CD4-positive, alpha-beta memory T cell (primary cell): ENCODE results near the gene PSMC3IP. TPM values are rescaled to one million over a fixed set of nuclear protein-coding genes. Genes with fewer than 3 reads are reported as not detected.
"Not testable (repeated sequence)": the region's sequence is repeated elsewhere in the genome, so short reads cannot be mapped to it uniquely, and the experiment has no call there.

Experiments used
- CTCF ChIA-PET: fragments of 350-600 bp; sonication (Branson Sonifier 250); formaldehyde crosslinking; loops from one replicate; lab custom pipeline; 2021; ENCODE audit warnings: inconsistent platforms; ENCODE audit not compliant: partially characterized antibody; lab: Charles Lee
- POLR2A ChIA-PET: fragments of 350-600 bp; sonication (Branson Sonifier 250); formaldehyde crosslinking; loops from one replicate; lab custom pipeline; 2021; ENCODE audit not compliant: partially characterized antibody; lab: Charles Lee
- DNase-seq, 5 donors: peaks; one replicate each; pipeline versions ENCODE4 v3.0.0 to v3.0.0-alpha.2; 2020 to 2022; ENCODE audit warnings: mixed read lengths in 1 of 5
- H3K27ac ChIP-seq: one replicate; pipeline ENCODE4 v1.7.0; 2013; ENCODE audit warnings: low read depth, low read length
- H3K27me3 ChIP-seq: 2 replicates; pipeline ENCODE4 v1.7.0; 2013; ENCODE audit warnings: mild to moderate bottlenecking, low read length, moderate library complexity; ENCODE audit not compliant: insufficient read depth
- H3K36me3 ChIP-seq: 2 replicates; pipeline ENCODE4 v1.7.0; 2013; ENCODE audit warnings: mild to moderate bottlenecking, low read length, moderate library complexity; ENCODE audit not compliant: insufficient read depth
- H3K4me1 ChIP-seq: 2 replicates; pipeline ENCODE4 v1.7.0; 2013; ENCODE audit warnings: mild to moderate bottlenecking, low read length, moderate library complexity; ENCODE audit not compliant: insufficient read depth
- H3K4me3 ChIP-seq, 2 donors: one replicate each; pipeline ENCODE4 v1.7.0; 2013; ENCODE audit warnings: low read length in 2 of 2, mild to moderate bottlenecking in 1 of 2
- H3K9me3 ChIP-seq, 2 donors: one replicate each; pipeline ENCODE4 v1.7.0; 2013; ENCODE audit warnings: low read length in 2 of 2, control low read depth in 1 of 2; ENCODE audit not compliant: control insufficient read depth in 1 of 2
- H3K27ac Mint-ChIP-seq, 7 donors: one replicate each; pipeline ENCODE4 v1.8.0; 2020 to 2021; ENCODE audit warnings: mixed read lengths in 7 of 7, mild to moderate bottlenecking in 6 of 7, inconsistent platforms in 3 of 7, moderate library complexity in 3 of 7
- H3K27me3 Mint-ChIP-seq, 2 donors: one replicate each; pipeline ENCODE4 v1.8.0; 2020 to 2021; ENCODE audit warnings: mixed read lengths in 2 of 2
- H3K36me3 Mint-ChIP-seq, 2 donors: one replicate each; pipeline ENCODE4 v1.8.0; 2020 to 2021; ENCODE audit warnings: mixed read lengths in 2 of 2, inconsistent platforms in 1 of 2, mild to moderate bottlenecking in 1 of 2
- H3K4me1 Mint-ChIP-seq, 4 donors: one replicate each; pipeline ENCODE4 v1.8.0; 2020 to 2021; ENCODE audit warnings: mixed read lengths in 4 of 4, mild to moderate bottlenecking in 1 of 4
- H3K4me3 Mint-ChIP-seq, 8 donors: one replicate each; pipeline ENCODE4 v1.8.0; 2020 to 2021; ENCODE audit warnings: mixed read lengths in 8 of 8, mild to moderate bottlenecking in 7 of 8, moderate library complexity in 6 of 8, inconsistent platforms in 3 of 8
- H3K9me3 Mint-ChIP-seq, 8 donors: one replicate each; pipeline ENCODE4 v1.8.0; 2020 to 2021; ENCODE audit warnings: mixed read lengths in 8 of 8, mild to moderate bottlenecking in 5 of 8, inconsistent platforms in 3 of 8, moderate library complexity in 1 of 8
- intact Hi-C: fragments of 100-400 bp; cut with micrococcal nuclease; formaldehyde crosslinking; loops from one replicate; pipeline ENCODE4 v1.15.1; 2023
- polyA plus RNA-seq, 2 donors: library from polyadenylated mRNA; unstranded; fragments of 300-500 nt; fragmentation: Illumina TruSeq; gene quantifications; one replicate each; pipeline ENCODE4 v1.2.3, GENCODE V29; 2021
- total RNA-seq, 2 experiments: library from RNA; stranded (reverse); gene quantifications; one replicate each; pipeline ENCODE4 v1.2.3, GENCODE V29; 2021

Gene PSMC3IP
- total and polyA plus RNA-seq, 4 experiments from 2014 or later, result 0.93 to 4.5 (median 2.6) TPM

GRCh38 chr17:42562388-42563142 is 15.0 kb downstream of the PSMC3IP start:
- Mint-ChIP-seq H3K27ac (peak overlapping the region; percentile 91 to 98 (median 96)), H3K9me3 (peaks cover 0 to 2% (median 0%) of the 10 kb centered on the region in 8 donors), H3K4me3 (peak overlapping the region; percentile 90 to 95 (median 92)), H3K27me3 (no peaks in the 10 kb centered on the region), H3K36me3 (peaks cover 0 to 28% of the 10 kb centered on the region in 2 donors), H3K4me1 (peaks cover 13 to 50% (median 36%) of the 10 kb centered on the region in 4 donors)
- peak overlapping the region; percentile 62 to 93 for H3K4me3 ChIP-seq
- ChIA-PET POLR2A (interaction anchor here (0.5 to 1.3 kb wide), 4 partner anchors 8 to 46 kb away, joined by 3 to 7 read pairs (median 4); partner anchors contain the start of genes NAGLU, PSMC3IP and RETREG3), CTCF (interaction anchor here (0.8 to 2.3 kb wide), 2 partner anchors 16 to 21 kb away, joined by 3 to 10 read pairs; partner anchors contain the start of gene PSMC3IP)
- DNase-seq, result peak in 1 of 5 donors; percentile 56
- H3K4me1 ChIP-seq, result peaks cover 42% of the 10 kb centered on the region
- H3K27ac ChIP-seq, result peak overlapping the region; percentile 85
- peaks cover 23% of the 10 kb centered on the region for H3K36me3 ChIP-seq
- intact Hi-C loops, result loop anchor here (1.0 to 2.0 kb wide), 2 partner anchors 8 to 14 kb away; partner anchors contain the start of gene PSMC3IP
- H3K27me3 ChIP-seq, result no peaks in the 10 kb centered on the region
- no peaks in the 10 kb centered on the region for H3K9me3 ChIP-seq

GRCh38 chr17:42561897-42562387 is 15.6 kb downstream of the PSMC3IP start, which contains the start of gene COASY:
TSS of gene COASY (plus strand) at chr17:42562148. CDS start at chr17:42562623, 475 bp downstream.
- ChIA-PET CTCF (interaction anchor here (0.8 to 2.3 kb wide), 2 partner anchors 16 to 21 kb away, joined by 3 to 10 read pairs; partner anchors contain the start of gene PSMC3IP), POLR2A (interaction anchor here (0.5 to 1.3 kb wide), 3 partner anchors 8 to 26 kb away, joined by 3 to 7 read pairs (median 4); partner anchors contain the start of genes NAGLU and PSMC3IP)
- Mint-ChIP-seq H3K27ac (peak within 1 kb of the TSS; percentile 91 to 98 (median 96)), H3K36me3 (peaks cover 0 to 23% of the 10 kb centered on the region in 2 donors), H3K4me3 (peak within 1 kb of the TSS; percentile 90 to 95 (median 92)), H3K9me3 (peaks cover 0 to 2% (median 0%) of the 10 kb centered on the region in 8 donors), H3K4me1 (peaks cover 14 to 52% (median 36%) of the 10 kb centered on the region in 4 donors), H3K27me3 (no peaks in the 10 kb centered on the region)
- Histone ChIP-seq H3K27me3 (no peaks in the 10 kb centered on the region), H3K4me3 (peak within 1 kb of the TSS; percentile 62 to 93), H3K4me1 (peaks cover 38% of the 10 kb centered on the region), H3K27ac (peak within 1 kb of the TSS; percentile 85), H3K36me3 (peaks cover 23% of the 10 kb centered on the region), H3K9me3 (no peaks in the 10 kb centered on the region)
- DNase-seq, result peak; percentile 88 to 91 (median 89)
- intact Hi-C loops, result loop anchor here (1.0 to 2.0 kb wide), 2 partner anchors 8 to 15 kb away; partner anchors contain the start of gene PSMC3IP

GRCh38 chr17:42560246-42560645 is 17.3 kb downstream of the PSMC3IP start:
- intact Hi-C loops, result no loop called here
- Mint-ChIP-seq H3K27ac (peak overlapping the region in 4 of 7 donors; percentile 2 to 96 (median 64)), H3K36me3 (peaks cover 0 to 17% of the 10 kb centered on the region in 2 donors), H3K4me1 (peaks cover 12 to 49% (median 32%) of the 10 kb centered on the region in 4 donors), H3K27me3 (no peaks in the 10 kb centered on the region), H3K9me3 (peaks cover 0 to 2% (median 0%) of the 10 kb centered on the region in 8 donors), H3K4me3 (peak overlapping the region in 3 of 8 donors; percentile 40 to 73 (median 61))
- no peak overlapping the region for H3K27ac ChIP-seq
- H3K36me3 ChIP-seq, result peaks cover 13% of the 10 kb centered on the region
- H3K4me3 ChIP-seq, result no peak overlapping the region
- no peaks in the 10 kb centered on the region for H3K9me3 ChIP-seq
- CTCF ChIA-PET, result interaction anchor here (2.0 kb wide), 1 partner anchor 12 kb away, joined by 9 read pairs; no protein-coding TSS in a partner anchor
- no peak for DNase-seq
- H3K4me1 ChIP-seq, result peaks cover 33% of the 10 kb centered on the region
- POLR2A ChIA-PET, result interaction anchor here (1.0 kb wide), 1 partner anchor 19 kb away, joined by 3 read pairs; no protein-coding TSS in a partner anchor
- H3K27me3 ChIP-seq, result no peaks in the 10 kb centered on the region

GRCh38 chr17:42559075-42559474 is 18.5 kb downstream of the PSMC3IP start:
- H3K27me3 ChIP-seq, result no peaks in the 10 kb centered on the region
- intact Hi-C loops, result no loop called here
- peaks cover 36% of the 10 kb centered on the region for H3K4me1 ChIP-seq
- Mint-ChIP-seq H3K36me3 (peaks cover 0 to 10% of the 10 kb centered on the region in 2 donors), H3K27ac (peak overlapping the region in 1 of 7 donors; percentile 96), H3K4me3 (peak overlapping the region in 1 of 8 donors; percentile 50), H3K9me3 (peaks cover 0 to 2% (median 0%) of the 10 kb centered on the region in 8 donors), H3K4me1 (peaks cover 14 to 51% (median 37%) of the 10 kb centered on the region in 4 donors), H3K27me3 (no peaks in the 10 kb centered on the region)
- no peak overlapping the region for H3K27ac ChIP-seq
- no peak overlapping the region for H3K4me3 ChIP-seq
- H3K9me3 ChIP-seq, result no peaks in the 10 kb centered on the region
- POLR2A ChIA-PET, result interaction anchor here (1.0 to 1.2 kb wide), 2 partner anchors 8 to 18 kb away, joined by 3 read pairs; no protein-coding TSS in a partner anchor
- H3K36me3 ChIP-seq, result peaks cover 2% of the 10 kb centered on the region
- no peak for DNase-seq
- CTCF ChIA-PET, result interaction anchor here (1.6 to 2.0 kb wide), 2 partner anchors 11 to 19 kb away, joined by 4 to 9 read pairs; partner anchors contain the start of gene PSMC3IP

- peak overlapping the region in 3 of 8 donors; percentile 49 to 92 (median 58) for H3K4me3 Mint-ChIP-seq
- peaks cover 17% of the 10 kb centered on the region for H3K4me1 ChIP-seq
- H3K4me1 Mint-ChIP-seq, result peaks cover 9 to 38% (median 18%) of the 10 kb centered on the region in 4 donors
- intact Hi-C loops, result loop anchor here (2.0 kb wide), 2 partner anchors 19 to 21 kb away; partner anchors contain the start of genes NAGLU and PSMC3IP
- DNase-seq, H3K36me3 Mint-ChIP-seq, H3K9me3 ChIP-seq, H3K27me3 ChIP-seq, H3K36me3 ChIP-seq, H3K4me3 ChIP-seq, H3K9me3 Mint-ChIP-seq, CTCF ChIA-PET, H3K27ac ChIP-seq, H3K27me3 Mint-ChIP-seq: not testable (repeated sequence)
- peak overlapping the region in 3 of 7 donors; percentile 10 to 79 (median 78) for H3K27ac Mint-ChIP-seq
- POLR2A ChIA-PET, result interaction anchor here (2.1 kb wide), 1 partner anchor 53 kb away, joined by 10 read pairs; the partner anchor contains the start of genes RETREG3 and TUBG1
These were observed 21.4 kb downstream of the PSMC3IP start for GRCh38 chr17:42555961-42556617.

- Histone ChIP-seq H3K36me3 (no peaks in the 10 kb centered on the region), H3K4me3 (peak overlapping the region in 1 of 2 donors; percentile 49), H3K27ac (peak overlapping the region; percentile 77), H3K4me1 (peaks cover 17% of the 10 kb centered on the region), H3K27me3 (no peaks in the 10 kb centered on the region), H3K9me3 (no peaks in the 10 kb centered on the region)
- Mint-ChIP-seq H3K9me3 (no peaks in the 10 kb centered on the region), H3K27ac (peak overlapping the region; percentile 79 to 94 (median 93)), H3K27me3 (no peaks in the 10 kb centered on the region), H3K36me3 (no peaks in the 10 kb centered on the region), H3K4me3 (peak overlapping the region; percentile 86 to 92 (median 91)), H3K4me1 (peaks cover 10 to 43% (median 22%) of the 10 kb centered on the region in 4 donors)
- ChIA-PET CTCF (interaction anchor here (0.9 to 1.5 kb wide), 3 partner anchors 11 to 28 kb away, joined by 3 to 6 read pairs (median 4); no protein-coding TSS in a partner anchor), POLR2A (interaction anchor here (0.6 to 3.0 kb wide), 12 partner anchors 10 to 431 kb away, joined by 3 to 35 read pairs (median 7); partner anchors contain the start of genes MLX, NAGLU, PSMC3IP and RETREG3)
- intact Hi-C loops, result loop anchor here (2.0 kb wide), 2 partner anchors 18 to 22 kb away; partner anchors contain the start of genes NAGLU and PSMC3IP
- no peak for DNase-seq
These were observed 22.4 kb downstream of the PSMC3IP start for GRCh38 chr17:42555122-42555622.
